ENCODE results near the gene ZDHHC1. TPM values are rescaled to one million over a fixed set of nuclear protein-coding genes. Genes with fewer than 3 reads are reported as not detected.

ZDHHC1 gene
- total and polyA plus RNA-seq, 2 of the 13 experiments (the other 11 are each of a cell fraction or from before 2014, with no cell fraction given): 0.51 to 1.1 TPM

- DNase-seq (ENCODE audit: low spot score): no peak
- Histone ChIP-seq H3K9ac (ENCODE audit: insufficient read depth, low read depth, low read length) (peak overlapping the region; percentile 76), H3K36me3 (replicated peaks in 1 of 2; ENCODE audit: control insufficient read depth in 1 of 2, insufficient read depth in 2 of 2, low read length in 2 of 2) (no peaks in the 10 kb centered on the region), H2AFZ (ENCODE audit: low read length) (no peak overlapping the region), H3K4me3 (replicated peaks in 1 of 3; ENCODE audit: insufficient read depth in 1 of 3, low read depth in 2 of 3, low read length in 3 of 3) (peak overlapping the region; percentile 67 to 78 (median 67)), H3K27me3 (ENCODE audit: control insufficient read depth in 1 of 2, insufficient read depth in 2 of 2, low read length in 2 of 2) (peaks cover 2 to 13% of the 10 kb centered on the region in 2 experiments; a peak in 1 of 5 replicates), H3K4me1 (ENCODE audit: insufficient read depth, low read length) (peaks cover 48% of the 10 kb centered on the region), H3K4me2 (ENCODE audit: low read depth, low read length) (peak overlapping the region; percentile 88), H4K20me1 (ENCODE audit: insufficient read depth, low read length) (no peaks in the 10 kb centered on the region), H3K27ac (ENCODE audit: extremely low read length, insufficient read depth, low read length) (peak overlapping the region; percentile 89), H3K9me3 (ENCODE audit: low read length) (no peaks in the 10 kb centered on the region), H3K79me2 (ENCODE audit: insufficient read depth, low read length) (no peaks in the 10 kb centered on the region)
- in situ Hi-C loops (cut with HindIII; ENCODE audit: extremely low pct_ligation_motif_present, low pct_unique_long_range_greater_than_20kb) (loop anchor here (5.0 kb wide), 1 partner anchor 37 kb away; no protein-coding TSS in a partner anchor), intact Hi-C loops (cut with micrococcal nuclease; ENCODE audit: unreplicated experiment) (no loop called here)
- ChIA-PET POLR2A (interaction anchor here (0.7 to 5.5 kb wide), 17 partner anchors 8 to 600 kb away, joined by 3 to 182 read pairs (median 4); partner anchors contain the start of genes ACD, ATP6V0D1, FHOD1 and KCTD19), CTCF (ENCODE audit: low intra/inter-chr PET ratio, low total read pairs) (interaction anchor here (6.5 kb wide), 1 partner anchor 36 kb away, joined by 98 read pairs; no protein-coding TSS in a partner anchor)
- 2% methylated on average over 15 of the region's 53 CpGs for WGBS (ENCODE audit: low lambda C conversion rate)
- FAIRE-seq: no peak
- TSS peak; percentile 63 for BruUV-seq (replicated peaks)
- ATAC-seq: peak; percentile 47
- TF ChIP-seq ZNF749 (CRISPR knock-in tag; IDR thresholded peaks at IDR 0.05; ENCODE audit: borderline replicate concordance) (no peak), ZNF607 (CRISPR knock-in tag; IDR thresholded peaks at IDR 0.05; ENCODE audit: borderline replicate concordance) (no peak; the same call in 1 of the 2 replicates), RFX1 (IDR thresholded peaks at IDR 0.05) (no peak), SRSF1 (optimal IDR thresholded peaks at IDR 0.05; ENCODE audit: low read depth, low read length) (no peak), ZBTB26 (CRISPR knock-in tag; IDR thresholded peaks at IDR 0.05; ENCODE audit: borderline replicate concordance) (0 out of 2 replicates have a peak, but pooled peaks have one; percentile 11), ZNF589 (CRISPR knock-in tag; conservative IDR thresholded peaks at IDR 0.05) (0 out of 2 replicates have a peak, but pooled peaks have one; percentile 29), RERE (CRISPR knock-in tag; IDR thresholded peaks at IDR 0.05; ENCODE audit: low read depth) (no peak), RNF2 (conservative IDR thresholded peaks at IDR 0.05; ENCODE audit: low read depth) (peak; percentile 87; the same call in 1 of the 2 replicates), NFE2L2 (IDR thresholded peaks at IDR 0.05; ENCODE audit: low read length) (no peak), PHF5A (CRISPR knock-in tag; IDR thresholded peaks at IDR 0.05; ENCODE audit: low read depth, unreplicated experiment) (no peak), CREBL2 (CRISPR knock-in tag; IDR thresholded peaks at IDR 0.05; ENCODE audit: borderline replicate concordance) (0 out of 2 replicates have a peak, but pooled peaks have one; percentile 31), SKI (IDR thresholded peaks at IDR 0.05; ENCODE audit: partially characterized antibody) (peak; percentile 38), SUZ12 (IDR thresholded peaks at IDR 0.05; ENCODE audit: low read depth, low read length) (no peak), ZNF34 (CRISPR knock-in tag; IDR thresholded peaks at IDR 0.05; ENCODE audit: borderline replicate concordance) (no peak), ZNF33B (CRISPR knock-in tag; IDR thresholded peaks at IDR 0.05) (0 out of 2 replicates have a peak, but pooled peaks have one; percentile 65), ZSCAN22 (CRISPR knock-in tag; IDR thresholded peaks at IDR 0.05) (no peak), ZNF232 (CRISPR knock-in tag; IDR thresholded peaks at IDR 0.05; ENCODE audit: borderline replicate concordance) (peak; percentile 83; the same call in 1 of the 2 replicates), DPF2 (CRISPR knock-in tag; IDR thresholded peaks at IDR 0.05; ENCODE audit: borderline replicate concordance, low read depth) (peak; percentile 18; the same call in 1 of the 2 replicates)
Measured at GRCh38 chr16:67430504-67430976, 14.3 kb upstream of the ZDHHC1 start.

Data from HepG2 (cell line).